AG04450 (cell line): ENCODE data around the gene BAZ1A. TPM values are rescaled to one million over a fixed set of nuclear protein-coding genes. Genes with fewer than 3 reads are reported as not detected.

Experiments
- CTCF ChIA-PET: fragments of 300-600, 350-600 bp; formaldehyde crosslinking; extraction: SDS; loops from one replicate; lab custom pipeline; 2022; ENCODE audit warnings: antibody characterized with exemption, inconsistent platforms; lab: Charles Lee
- POLR2A ChIA-PET: fragments of 350-600 bp; formaldehyde crosslinking; extraction: SDS; loops from one replicate; lab custom pipeline; 2021; ENCODE audit warnings: antibody characterized with exemption, inconsistent platforms; lab: Yijun Ruan, JAX
- DNase-seq: peaks from one replicate; pipeline ENCODE4 v3.0.0-alpha.2; 2011; ENCODE audit warnings: low read depth, low spot score
- H3K27ac ChIP-seq: one replicate; pipeline ENCODE4 v1.5.1; 2012; ENCODE audit warnings: low read depth, low read length, control low read depth
- H3K27me3 ChIP-seq: one replicate; pipeline ENCODE4 v1.6.0; 2012; ENCODE audit warnings: low read length; ENCODE audit not compliant: control insufficient read depth, insufficient read depth
- H3K4me3 ChIP-seq: 2 replicates; pipeline ENCODE4 v1.5.1; 2011; ENCODE audit warnings: mild to moderate bottlenecking, low read depth, low read length, control low read depth
- H3K9me3 ChIP-seq: 2 replicates; pipeline ENCODE4 v1.5.1; 2012; ENCODE audit warnings: low read length; ENCODE audit not compliant: control insufficient read depth, insufficient read depth
- CTCF ChIP-seq: IDR thresholded peaks from 2 replicates; pipeline ENCODE4 v1.5.1; 2011; ENCODE audit warnings: low read depth, low read length, control low read depth, inconsistent platforms
- polyA plus RNA-seq: library from polyadenylated mRNA; depleted of rRNA; stranded (reverse); fragments of >200 nt; gene quantifications from 2 replicates; pipeline ENCODE4 v1.2.3, GENCODE V29; 2011

The BAZ1A gene
- polyA plus RNA-seq, 1 experiment, result 31.5 TPM

GRCh38 chr14:34723867-34724266 is 151.3 kb downstream of the BAZ1A start:
- CTCF ChIA-PET, result interaction anchor here (1.0 to 2.6 kb wide), 11 partner anchors 8 to 115 kb away, joined by 3 to 26 read pairs (median 5); no protein-coding TSS in a partner anchor
- no peak overlapping the region for H3K27ac ChIP-seq
- H3K4me3 ChIP-seq, result no peak overlapping the region

GRCh38 chr14:34722723-34723545 is 152.2 kb downstream of the BAZ1A start:
- H3K4me3 ChIP-seq, result no peak overlapping the region
- no peak overlapping the region for H3K27ac ChIP-seq
- H3K9me3 ChIP-seq, result no peaks in the 10 kb centered on the region
- POLR2A ChIA-PET, result interaction anchor here (0.6 to 1.2 kb wide), 2 partner anchors 23 to 211 kb away, joined by 6 to 8 read pairs; no protein-coding TSS in a partner anchor
- peak; percentile 79 for TF ChIP-seq CTCF
- CTCF ChIA-PET, result interaction anchor here (0.5 to 2.6 kb wide), 39 partner anchors 10 to 358 kb away, joined by 3 to 45 read pairs (median 4); no protein-coding TSS in a partner anchor
- no peaks in the 10 kb centered on the region for H3K27me3 ChIP-seq
- DNase-seq, result no peak

More at GRCh38 chr14:34723867-34724266, 151.3 kb downstream of the BAZ1A start:
- Histone ChIP-seq H3K9me3 (no peaks in the 10 kb centered on the region), H3K27me3 (no peaks in the 10 kb centered on the region)
- TF ChIP-seq CTCF, result no peak
- POLR2A ChIA-PET, result no interaction called here
- DNase-seq, result no peak

GRCh38 chr14:34721129-34721528 is 154.0 kb downstream of the BAZ1A start:
- CTCF ChIA-PET, result no interaction called here

GRCh38 chr14:34718750-34719304 is 156.3 kb downstream of the BAZ1A start:
- CTCF ChIA-PET, result interaction anchor here (1.0 kb wide), 1 partner anchor 46 kb away, joined by 4 read pairs; no protein-coding TSS in a partner anchor
- POLR2A ChIA-PET, result interaction anchor here (0.7 kb wide), 1 partner anchor 19 kb away, joined by 3 read pairs; no protein-coding TSS in a partner anchor
- Histone ChIP-seq H3K27me3 (no peaks in the 10 kb centered on the region), H3K27ac (no peak overlapping the region), H3K9me3 (no peaks in the 10 kb centered on the region), H3K4me3 (no peak overlapping the region)
- no peak for DNase-seq
- no peak for TF ChIP-seq CTCF

More at GRCh38 chr14:34721129-34721528, 154.0 kb downstream of the BAZ1A start:
- Histone ChIP-seq H3K27ac (no peak overlapping the region), H3K9me3 (no peaks in the 10 kb centered on the region), H3K27me3 (no peaks in the 10 kb centered on the region), H3K4me3 (no peak overlapping the region)
- no peak for TF ChIP-seq CTCF
- DNase-seq, result no peak
- POLR2A ChIA-PET, result no interaction called here
